Activated CD4-positive, alpha-beta T cell treated with anti-CD3 and anti-CD28 coated beads, Interleukin-2, amount 50 U/mL, for 1 hour (primary cell): ENCODE measurements around the gene NOTCH3.

Experiments used
- DNase-seq: peaks from one replicate; pipeline ENCODE4 v3.0.0-alpha.2; 2020

NOTCH3 gene

DNA sequence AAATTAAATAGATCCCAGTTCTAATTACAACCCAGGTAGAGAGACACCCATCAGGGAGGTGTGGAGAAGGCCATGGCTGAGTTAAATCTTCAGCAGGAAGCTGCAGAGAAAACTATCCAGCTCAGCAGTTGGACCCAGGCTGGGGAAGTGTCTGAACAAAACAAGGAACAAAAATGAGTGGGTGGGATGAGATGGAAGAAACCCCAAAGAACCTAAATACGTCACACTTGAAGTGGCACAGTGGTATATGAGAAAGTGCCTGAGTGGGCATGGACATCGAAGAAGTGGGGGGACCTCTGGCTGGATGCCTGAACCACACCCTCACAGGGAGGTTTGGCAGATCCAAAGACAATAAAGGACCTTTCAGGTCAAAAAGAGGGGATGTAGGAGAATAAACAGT is 35.0 kb upstream of the NOTCH3 start:
- DNase-seq: no peak

DNA sequence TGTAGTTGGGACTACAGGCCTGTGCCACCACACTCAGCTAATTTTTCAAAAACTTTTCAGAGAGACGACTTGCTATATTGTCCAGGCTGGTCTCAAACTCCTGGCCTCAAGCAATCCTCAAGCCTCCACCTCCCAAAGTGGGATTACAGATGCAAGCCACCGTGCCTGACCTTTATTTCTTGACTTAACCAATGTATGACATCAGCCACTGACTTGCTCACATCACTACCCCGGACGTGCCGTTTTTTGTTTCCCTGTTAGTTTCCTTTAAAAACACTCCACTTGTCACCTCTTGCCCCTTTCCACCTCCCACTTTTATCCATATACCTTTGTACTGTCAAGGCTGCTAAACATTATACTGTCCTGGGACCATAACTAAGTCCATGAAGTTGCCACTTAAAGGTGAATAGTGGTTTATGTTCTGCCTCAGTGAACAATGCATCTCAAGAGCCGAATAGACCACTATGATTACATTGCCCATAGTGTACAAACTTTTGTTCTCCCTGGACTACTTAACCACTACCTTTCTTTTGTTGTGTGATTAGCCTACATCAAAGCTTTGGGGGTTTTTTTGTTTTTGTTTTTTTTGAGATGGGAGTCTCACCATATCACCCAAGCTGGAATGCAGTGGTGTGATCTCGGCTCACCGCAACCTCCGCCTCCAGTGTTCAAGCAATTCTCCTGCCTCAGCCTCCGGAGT is 33.8 kb upstream of the NOTCH3 start:
- DNase-seq: no peak

DNA sequence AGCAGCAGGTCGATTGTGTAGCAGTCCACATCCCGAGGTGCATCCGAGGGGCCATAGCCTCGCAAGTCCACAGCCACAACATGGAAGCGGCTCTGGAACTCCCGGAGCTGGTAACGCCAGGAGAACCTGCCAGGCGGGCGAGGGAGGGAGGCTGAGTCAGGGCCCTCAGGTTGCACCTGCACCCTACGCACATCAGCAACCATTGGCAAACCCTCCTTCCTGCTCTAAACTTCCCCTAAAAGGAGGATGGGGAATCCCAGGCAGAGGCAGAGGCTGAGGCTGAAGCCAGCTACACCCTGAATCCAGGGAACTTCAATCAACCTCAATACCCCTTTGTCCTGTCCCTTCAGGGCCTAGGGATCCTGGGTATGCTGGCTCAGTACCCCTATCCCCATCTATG is 30.5 kb upstream of the NOTCH3 start:
- DNase-seq: no peak

DNA sequence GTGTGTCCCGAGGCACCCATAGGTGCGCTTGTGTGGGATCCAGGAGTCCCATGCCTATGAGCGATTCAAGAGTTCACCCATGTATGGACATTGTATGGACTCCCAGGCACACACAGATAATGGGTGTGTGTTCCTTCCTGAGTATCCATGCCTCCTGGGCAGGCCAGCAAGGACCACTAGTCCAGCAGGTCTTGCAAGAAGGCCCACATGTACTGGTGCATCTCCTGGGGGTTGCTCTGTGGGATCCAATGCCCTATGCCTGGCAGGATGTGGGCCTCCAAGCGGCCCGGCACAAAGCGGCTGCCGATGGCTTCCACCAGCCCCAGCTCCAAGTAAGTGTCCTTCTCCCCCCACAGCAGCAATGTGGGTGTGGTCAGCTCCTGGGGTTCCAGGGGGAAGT is 26.5 kb upstream of the NOTCH3 start:
- no peak for DNase-seq

DNA sequence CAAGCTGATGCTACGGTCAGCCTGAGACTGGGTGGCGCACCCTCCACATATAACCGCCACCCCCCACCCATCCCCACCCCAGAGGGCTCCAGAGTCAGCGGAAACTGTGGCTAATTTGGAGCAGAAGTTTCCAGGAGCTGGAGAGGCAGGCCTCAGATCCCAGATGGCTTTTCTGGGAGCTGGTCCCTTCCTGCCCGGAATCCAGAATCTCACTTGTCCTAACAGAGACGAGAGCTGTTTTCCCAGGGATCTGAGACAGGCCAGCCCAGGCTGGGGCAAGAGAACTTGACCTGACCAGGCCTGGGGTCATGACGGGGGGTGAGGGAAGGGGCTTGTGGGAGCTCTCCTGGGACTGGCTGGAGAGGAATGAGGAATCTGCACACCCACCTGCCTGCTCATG is 25.0 kb upstream of the NOTCH3 start:
- DNase-seq: no peak

- DNase-seq: no peak
Measured at GRCh38 chr19:15223649-15224361, 23.0 kb upstream of the NOTCH3 start.

DNA sequence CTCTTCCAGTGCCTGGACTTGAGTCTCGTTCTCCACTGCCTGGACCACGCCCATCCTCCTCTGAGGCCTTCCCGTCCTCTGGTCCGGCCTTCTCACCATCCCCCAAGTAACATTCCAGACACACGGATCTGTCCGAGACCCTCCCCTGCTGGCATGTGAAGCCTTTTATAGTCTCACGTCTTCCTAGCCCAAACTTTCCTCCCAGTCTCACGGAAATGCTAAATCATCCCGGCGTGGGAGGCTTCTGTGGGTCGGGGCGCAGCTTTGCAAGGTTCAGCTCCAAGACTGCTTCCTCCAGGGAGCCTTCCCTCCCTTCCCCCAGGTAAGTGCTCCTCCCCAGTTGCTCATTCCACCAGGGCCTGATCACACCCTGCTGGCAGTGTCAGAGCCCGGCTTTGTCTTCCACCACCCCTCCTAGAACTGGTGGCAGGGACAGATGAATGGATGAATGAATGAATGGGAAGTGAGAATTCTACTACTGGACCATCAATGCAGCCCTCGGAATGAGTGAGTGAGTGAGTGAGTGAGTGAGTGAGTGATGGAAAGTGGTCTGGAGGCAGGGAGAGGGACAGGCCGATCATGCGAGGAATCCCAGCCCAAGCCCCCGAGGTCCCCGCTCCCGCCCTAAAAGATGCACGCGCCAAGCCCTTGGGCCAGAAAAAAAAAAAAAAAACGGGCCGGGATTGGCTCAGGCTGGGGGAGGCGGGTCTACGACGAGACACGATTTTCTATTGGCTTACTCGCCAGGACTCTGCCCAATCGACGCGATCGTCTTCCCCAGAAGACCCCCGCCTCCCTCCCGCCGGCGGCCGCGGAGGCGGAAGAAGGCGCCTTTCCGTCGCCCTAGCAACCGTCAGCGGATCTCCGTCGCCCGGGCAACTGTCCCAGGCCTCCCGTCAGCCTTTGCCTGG is 22.2 kb upstream of the NOTCH3 start:
- DNase-seq: peak; percentile 68

DNA sequence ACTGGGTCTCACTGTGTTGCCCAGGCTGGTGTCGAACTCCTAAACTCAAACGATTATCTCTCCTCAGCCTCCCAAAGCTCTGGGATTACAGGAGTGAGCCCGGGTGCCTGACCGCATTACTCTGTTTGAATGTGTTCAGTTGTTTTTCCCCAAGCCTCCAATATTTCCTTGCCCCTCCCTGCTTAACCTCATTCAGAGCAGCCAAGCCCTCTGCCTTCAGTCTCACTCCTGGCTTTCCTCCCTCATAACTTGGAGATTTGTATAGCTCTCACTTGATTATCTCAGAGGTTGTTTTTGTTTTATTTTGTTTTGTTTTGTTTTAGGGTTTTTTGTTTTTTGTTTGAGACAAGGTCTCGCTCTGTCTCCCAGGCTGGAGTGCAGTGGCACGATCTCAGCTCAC is 20.0 kb upstream of the NOTCH3 start:
- DNase-seq: no peak

DNA sequence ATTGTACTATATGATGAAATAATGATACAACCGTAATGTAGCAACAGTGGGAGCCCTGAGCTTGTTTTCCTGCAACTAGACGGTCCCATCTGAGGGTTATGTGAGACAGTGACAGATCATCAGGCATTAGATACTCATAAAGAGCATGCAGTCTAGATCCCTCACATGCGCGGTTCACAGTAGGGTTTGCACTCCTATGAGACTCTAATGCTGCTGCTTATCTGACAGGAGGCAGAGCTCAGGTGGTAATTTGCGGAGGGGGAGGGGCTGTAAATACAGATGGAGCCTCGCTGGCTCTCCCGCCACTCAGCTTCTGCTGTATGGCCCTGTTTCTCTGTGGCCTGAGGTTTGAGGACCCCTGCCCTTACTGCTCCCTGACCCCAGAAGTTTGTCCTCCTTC is 17.7 kb upstream of the NOTCH3 start:
- no peak for DNase-seq

DNA sequence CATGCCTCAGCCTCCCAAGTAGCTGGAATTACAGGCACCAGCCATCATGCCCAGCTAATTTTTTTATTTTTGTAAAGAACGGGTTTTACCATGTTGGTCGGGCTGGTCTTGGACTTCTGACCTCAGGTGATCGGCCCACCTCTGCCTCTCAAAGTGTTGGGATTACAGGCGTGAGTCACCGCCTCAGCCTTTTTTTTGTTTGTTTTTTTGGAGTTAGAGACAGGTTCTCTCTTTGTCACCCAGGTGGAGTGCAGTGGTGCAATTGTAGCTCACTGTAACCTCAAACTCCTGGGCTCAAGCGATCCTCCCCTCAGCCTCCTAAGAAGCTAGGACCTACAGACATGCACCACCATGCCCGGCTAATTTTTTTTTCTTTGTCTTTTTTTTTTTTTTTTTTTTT is 15.6 kb upstream of the NOTCH3 start:
- no peak for DNase-seq

GRCh38 chr19:15213715-15214381 is 13.1 kb upstream of the NOTCH3 start:
- DNase-seq: no peak

DNA sequence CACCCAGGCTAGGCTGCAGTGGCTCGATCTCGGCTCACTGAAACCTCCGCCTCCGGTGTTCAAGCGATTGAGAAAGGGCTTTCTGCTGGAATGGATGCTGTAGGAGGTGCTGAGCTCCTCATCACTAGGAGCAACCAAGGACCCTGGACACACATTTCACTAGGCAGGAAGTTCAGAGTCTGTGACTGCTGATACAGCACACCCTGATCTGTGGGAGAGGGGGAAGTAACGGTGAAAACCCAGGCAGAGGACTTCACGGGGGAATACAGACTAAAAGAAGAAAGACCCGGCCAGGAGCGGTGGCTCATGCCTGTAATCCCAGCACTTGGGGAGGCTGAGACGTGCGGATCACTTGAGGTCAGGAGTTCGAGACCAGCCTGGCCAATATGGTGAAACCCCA is 11.9 kb upstream of the NOTCH3 start:
- no peak for DNase-seq

DNA sequence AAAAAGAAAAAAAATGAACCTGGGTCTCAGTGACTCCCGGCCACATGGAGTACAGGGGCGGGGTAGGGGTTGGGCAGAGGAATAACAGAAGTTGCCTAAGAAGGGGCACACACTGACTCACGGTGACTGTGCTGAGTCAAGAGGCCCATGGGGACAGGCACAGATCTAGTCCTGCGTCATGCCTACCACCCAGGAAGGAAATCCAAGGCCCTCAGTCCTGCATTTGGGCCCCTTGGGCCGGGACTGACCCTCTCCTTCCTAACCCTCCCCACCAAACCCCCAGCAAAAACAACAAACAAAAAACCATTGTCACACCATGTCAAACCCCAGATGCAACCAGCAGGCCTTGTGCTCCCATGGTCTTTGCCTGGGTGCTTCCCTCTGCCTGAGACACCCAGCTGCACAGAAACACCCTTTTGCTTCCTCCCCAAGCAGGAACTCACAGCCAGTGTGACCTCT is 9.6 kb upstream of the NOTCH3 start:
- no peak for DNase-seq

- no peak for DNase-seq
Measured at GRCh38 chr19:15201374-15202023, 704 bp upstream of the NOTCH3 start.

- DNase-seq: no peak
Measured at GRCh38 chr19:15199661-15200552, 888 bp downstream of the NOTCH3 start.

DNA sequence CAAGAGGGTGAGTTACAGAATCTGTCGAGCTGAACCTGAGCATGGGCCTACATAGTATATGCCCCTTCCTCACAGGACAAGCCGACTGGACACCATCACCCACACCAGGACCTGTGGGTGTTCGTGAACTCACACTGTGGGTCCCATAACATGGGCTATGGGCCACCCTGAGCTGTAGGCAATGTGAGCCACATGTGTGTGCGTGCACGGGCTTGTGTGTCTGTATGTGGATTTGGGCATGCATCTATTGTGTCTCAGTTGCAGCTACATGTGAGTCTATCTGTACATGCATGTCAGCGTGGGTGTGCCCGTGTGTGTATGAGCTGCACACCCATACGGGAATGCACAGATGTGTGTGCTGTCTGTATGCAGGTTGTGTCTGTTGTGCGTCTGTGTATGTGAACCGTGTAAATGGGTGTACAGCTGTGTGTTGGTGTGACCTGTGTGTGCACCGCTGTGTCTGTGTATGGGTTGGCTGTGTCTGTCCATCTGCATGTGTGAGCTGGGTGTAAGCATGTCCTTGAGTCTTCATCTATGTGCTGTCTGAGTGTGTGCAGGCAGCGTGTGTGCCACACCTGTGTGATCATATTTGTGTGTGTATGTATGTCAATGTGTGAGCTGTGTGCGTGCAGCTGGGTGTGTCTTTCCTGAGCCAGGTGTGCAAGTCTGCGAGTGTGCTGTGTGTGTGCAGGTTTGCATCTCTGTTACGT is 1.7 kb downstream of the NOTCH3 start:
- no peak for DNase-seq

GRCh38 chr19:15197942-15198341 is 2.9 kb downstream of the NOTCH3 start:
- no peak for DNase-seq

DNA sequence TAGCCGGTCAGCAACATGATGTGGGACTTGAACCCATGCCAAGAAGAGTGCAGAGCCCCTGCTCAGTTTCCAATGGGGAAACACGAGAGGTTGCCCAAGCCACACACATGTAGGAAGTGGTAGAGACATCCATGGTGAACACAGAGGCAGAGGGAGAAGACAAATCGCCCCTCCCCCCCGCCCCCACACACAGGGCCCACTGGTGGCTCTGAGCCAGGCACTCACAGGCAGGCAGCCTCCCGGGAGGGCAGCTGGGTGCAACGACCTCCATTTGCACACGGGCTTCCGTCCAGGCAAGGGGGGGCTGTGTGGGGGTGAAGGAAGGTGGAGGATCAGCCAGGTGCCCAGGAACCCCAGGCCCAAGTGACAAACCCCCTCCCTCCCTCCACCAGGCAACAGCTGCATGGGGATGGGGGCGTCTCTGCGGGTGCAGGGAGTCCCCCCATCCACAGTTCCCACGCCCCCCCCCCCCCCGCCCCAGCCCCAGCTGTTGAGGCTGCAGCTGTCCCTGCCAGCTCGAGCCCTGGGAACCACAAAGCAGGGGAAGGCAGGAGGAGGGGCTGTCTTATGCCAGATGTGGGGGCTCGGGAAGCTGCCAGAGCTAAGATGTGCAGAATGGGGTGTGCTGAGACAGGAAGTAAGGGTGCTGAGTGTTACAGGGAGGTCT is 3.4 kb downstream of the NOTCH3 start:
- DNase-seq: no peak

DNA sequence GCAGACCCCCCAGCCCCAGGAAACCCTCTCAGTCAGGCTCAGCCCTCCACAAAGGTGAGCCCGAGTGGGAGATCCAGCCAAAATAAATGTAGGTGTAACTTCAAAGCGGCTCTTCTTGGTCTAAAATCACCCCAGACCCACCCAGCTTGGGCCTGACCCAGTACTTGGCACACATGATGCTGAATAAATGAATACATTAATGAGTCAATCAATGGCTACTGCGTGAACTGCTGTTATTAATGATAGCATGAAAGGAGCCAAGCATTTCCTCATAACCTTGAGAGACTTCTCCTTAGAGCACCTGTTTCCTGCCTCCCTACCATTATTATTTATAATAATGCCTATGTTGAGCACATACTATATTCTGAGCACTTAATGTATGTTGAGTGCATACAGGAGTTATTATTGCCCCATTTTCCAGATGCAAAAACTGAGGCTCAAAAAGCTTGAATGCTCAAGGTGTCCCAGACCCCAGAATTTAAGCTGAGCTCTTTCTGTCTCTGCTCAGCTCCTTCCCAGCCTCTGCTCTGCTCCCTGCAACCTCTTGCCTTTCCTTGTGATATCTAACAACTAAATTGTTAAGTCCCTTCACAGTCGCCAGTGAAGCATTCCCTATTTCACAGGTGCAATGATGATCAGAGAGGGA is 4.3 kb downstream of the NOTCH3 start:
- DNase-seq: no peak
